Osteoblast (primary cell): ENCODE results near the gene POLE. TPM values are rescaled to one million over a fixed set of nuclear protein-coding genes. Genes with fewer than 3 reads are reported as not detected.

Experiments used
- DNase-seq: peaks from one replicate; pipeline ENCODE4 v3.0.0; 2011; ENCODE audit warnings: low spot score, mixed read lengths; ENCODE audit not compliant: insufficient read length; ENCODE audit errors: missing footprints
- H2AFZ ChIP-seq: 2 replicates; pipeline ENCODE4 v1.6.0; 2011; ENCODE audit warnings: mild to moderate bottlenecking, low read length
- H3K27ac ChIP-seq: 2 replicates; pipeline ENCODE4 v1.5.1; 2011; ENCODE audit warnings: mild to moderate bottlenecking, low read depth, low read length, moderate library complexity
- H3K27me3 ChIP-seq: 2 replicates; pipeline ENCODE4 v1.6.0; 2012; ENCODE audit warnings: mild to moderate bottlenecking, control low read depth, inconsistent platforms, low read length, moderate library complexity; ENCODE audit not compliant: insufficient read depth
- H3K36me3 ChIP-seq: 2 replicates; pipeline ENCODE4 v1.5.1; 2011; ENCODE audit warnings: mild to moderate bottlenecking, low read length, control low read depth, moderate library complexity; ENCODE audit not compliant: insufficient read depth
- H3K4me1 ChIP-seq: 2 replicates; pipeline ENCODE4 v1.5.1; 2011; ENCODE audit warnings: mild to moderate bottlenecking, low read length, control low read depth, moderate library complexity; ENCODE audit not compliant: insufficient read depth
- H3K4me2 ChIP-seq: 2 replicates; pipeline ENCODE4 v1.6.0; 2011; ENCODE audit warnings: mild to moderate bottlenecking, low read length; ENCODE audit not compliant: insufficient read depth
- H3K4me3 ChIP-seq: fragments of 200-600 bp; sonication (generic); 3 replicates; pipeline ENCODE4 v1.5.1; 2012; ENCODE audit warnings: mild to moderate bottlenecking, low read length, inconsistent platforms; ENCODE audit not compliant: insufficient read depth
- H3K79me2 ChIP-seq: 2 replicates; pipeline ENCODE4 v1.6.0; 2012; ENCODE audit warnings: mild to moderate bottlenecking, low read length, control low read depth, inconsistent platforms; ENCODE audit not compliant: insufficient read depth
- H3K9me3 ChIP-seq: 2 replicates; pipeline ENCODE4 v1.5.1; 2011; ENCODE audit warnings: low read depth, low read length, control low read depth
- H4K20me1 ChIP-seq: 2 replicates; pipeline ENCODE4 v1.6.0; 2012; ENCODE audit warnings: mild to moderate bottlenecking, low read length, control low read depth; ENCODE audit not compliant: insufficient read depth
- total RNA-seq: library from RNA; depleted of rRNA; stranded (reverse); fragments of >200 nt; gene quantifications from 2 replicates; pipeline ENCODE4 v1.2.3, GENCODE V29; 2012
- TF ChIP-seq, protein P1 (sequence below): IDR thresholded peaks from 2 replicates; pipeline ENCODE4 v1.5.1; 2011; ENCODE audit warnings: mild to moderate bottlenecking, low read depth, low read length, moderate library complexity; ENCODE audit errors: extremely low read depth

POLE gene
- total RNA-seq, 1 donor = 15.2 TPM

DNA sequence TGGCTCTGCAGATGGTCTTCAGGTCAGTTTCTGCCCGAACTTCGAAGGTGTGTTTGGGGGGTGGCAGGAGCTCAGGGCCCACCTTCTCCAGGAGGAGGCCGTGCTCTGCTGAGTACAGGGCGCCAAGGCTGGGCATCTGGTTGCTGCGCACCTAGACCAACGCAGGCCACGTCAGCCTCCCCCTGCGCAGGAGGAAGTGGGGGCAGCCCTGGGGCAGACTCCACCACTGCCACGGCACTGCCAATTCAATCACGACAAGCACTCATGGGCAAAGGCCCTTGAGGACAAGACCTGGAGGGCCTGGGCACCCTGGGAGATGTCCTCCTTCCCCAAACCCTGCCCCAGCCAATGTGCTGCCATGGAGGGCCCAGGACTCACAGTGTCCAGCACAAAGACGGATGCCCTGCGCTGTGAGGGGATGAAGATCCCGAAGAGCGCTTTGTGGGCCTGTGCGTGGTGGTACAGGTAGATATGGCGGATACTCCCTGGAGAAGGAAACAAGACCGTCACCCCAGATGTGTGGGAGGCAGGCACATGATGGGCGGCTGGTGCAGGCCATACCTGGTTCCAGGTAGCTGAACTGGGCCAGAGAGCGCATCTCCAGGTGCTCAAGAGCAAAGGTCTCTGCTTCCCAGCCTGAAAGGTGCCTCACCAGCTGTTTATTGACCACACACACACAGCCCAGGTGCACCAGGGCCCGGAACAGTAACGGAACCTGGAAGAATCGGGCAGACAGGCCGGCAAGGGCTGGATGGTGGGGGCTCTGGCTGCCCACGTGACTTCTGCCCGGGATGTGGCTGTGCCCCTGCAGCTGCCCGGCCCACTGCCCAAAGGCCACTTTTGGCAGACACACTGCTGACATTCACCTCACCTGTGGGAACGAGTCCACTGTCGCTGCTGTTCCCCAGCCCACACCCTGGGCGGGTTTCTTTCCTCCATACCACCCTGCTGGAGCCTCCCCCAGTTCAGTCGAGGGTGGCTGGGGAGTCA lies 44.0 kb downstream of the POLE start:
- TF ChIP-seq, protein P1, sequence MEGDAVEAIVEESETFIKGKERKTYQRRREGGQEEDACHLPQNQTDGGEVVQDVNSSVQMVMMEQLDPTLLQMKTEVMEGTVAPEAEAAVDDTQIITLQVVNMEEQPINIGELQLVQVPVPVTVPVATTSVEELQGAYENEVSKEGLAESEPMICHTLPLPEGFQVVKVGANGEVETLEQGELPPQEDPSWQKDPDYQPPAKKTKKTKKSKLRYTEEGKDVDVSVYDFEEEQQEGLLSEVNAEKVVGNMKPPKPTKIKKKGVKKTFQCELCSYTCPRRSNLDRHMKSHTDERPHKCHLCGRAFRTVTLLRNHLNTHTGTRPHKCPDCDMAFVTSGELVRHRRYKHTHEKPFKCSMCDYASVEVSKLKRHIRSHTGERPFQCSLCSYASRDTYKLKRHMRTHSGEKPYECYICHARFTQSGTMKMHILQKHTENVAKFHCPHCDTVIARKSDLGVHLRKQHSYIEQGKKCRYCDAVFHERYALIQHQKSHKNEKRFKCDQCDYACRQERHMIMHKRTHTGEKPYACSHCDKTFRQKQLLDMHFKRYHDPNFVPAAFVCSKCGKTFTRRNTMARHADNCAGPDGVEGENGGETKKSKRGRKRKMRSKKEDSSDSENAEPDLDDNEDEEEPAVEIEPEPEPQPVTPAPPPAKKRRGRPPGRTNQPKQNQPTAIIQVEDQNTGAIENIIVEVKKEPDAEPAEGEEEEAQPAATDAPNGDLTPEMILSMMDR = no peak
- Histone ChIP-seq H3K9me3 (no peaks in the 10 kb centered on the region), H4K20me1 (no peaks in the 10 kb centered on the region), H3K36me3 (peaks cover 32% of the 10 kb centered on the region), H3K79me2 (no peaks in the 10 kb centered on the region), H3K4me3 (no peak overlapping the region), H3K4me2 (no peak overlapping the region), H3K27ac (no peak overlapping the region), H3K27me3 (no peaks in the 10 kb centered on the region), H3K4me1 (no peaks in the 10 kb centered on the region), H2AFZ (no peak overlapping the region)
- peak; percentile 81 for DNase-seq

- H4K20me1 ChIP-seq = no peaks in the 10 kb centered on the region
- H3K27ac ChIP-seq = no peak overlapping the region
- H2AFZ ChIP-seq = no peak overlapping the region
- no peaks in the 10 kb centered on the region for H3K4me1 ChIP-seq
- no peaks in the 10 kb centered on the region for H3K79me2 ChIP-seq
- no peaks in the 10 kb centered on the region for H3K27me3 ChIP-seq
- H3K4me2 ChIP-seq = no peak overlapping the region
- TF ChIP-seq, protein P1 = no peak
- no peaks in the 10 kb centered on the region for H3K9me3 ChIP-seq
- peak; percentile 67 for DNase-seq
- H3K36me3 ChIP-seq = peaks cover 21% of the 10 kb centered on the region
- H3K4me3 ChIP-seq = no peak overlapping the region
These were observed 45.1 kb downstream of the POLE start for GRCh38 chr12:132641811-132642650.

DNA sequence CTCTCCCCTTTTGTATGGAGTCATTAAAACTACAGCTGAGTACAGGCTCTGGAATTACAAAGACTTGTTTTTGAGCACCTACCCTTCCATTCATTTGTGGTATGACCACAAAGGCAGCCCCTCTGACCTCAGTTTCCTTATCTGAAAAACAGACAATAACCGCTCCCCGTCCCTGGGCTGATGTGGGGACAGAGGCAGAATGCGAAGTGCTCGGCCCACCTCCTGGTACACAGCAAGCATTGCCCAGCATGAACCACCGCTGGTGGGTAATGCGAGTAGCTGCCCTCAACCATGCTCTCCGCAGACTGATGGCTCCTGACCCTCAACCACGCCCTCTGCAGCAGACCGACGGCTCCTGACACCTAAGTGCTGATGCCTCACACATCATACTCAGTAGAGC lies 46.2 kb downstream of the POLE start:
- TF ChIP-seq, protein P1 = no peak
- H3K4me2 ChIP-seq = no peak overlapping the region
- no peak overlapping the region for H3K4me3 ChIP-seq
- no peaks in the 10 kb centered on the region for H4K20me1 ChIP-seq
- no peaks in the 10 kb centered on the region for H3K4me1 ChIP-seq
- peaks cover 18% of the 10 kb centered on the region for H3K36me3 ChIP-seq
- no peaks in the 10 kb centered on the region for H3K27me3 ChIP-seq
- H3K79me2 ChIP-seq = no peaks in the 10 kb centered on the region
- H3K9me3 ChIP-seq = no peaks in the 10 kb centered on the region
- peak; percentile 80 for DNase-seq
- no peak overlapping the region for H3K27ac ChIP-seq
- no peak overlapping the region for H2AFZ ChIP-seq
